GM21515 (cell line): ENCODE results near the gene PRPS1L1.

Experiments
- ATAC-seq: cut with Tn5 transposase; IDR thresholded peaks from one replicate; pipeline ENCODE4 v1.9.1; 2021; ENCODE audit not compliant: unreplicated experiment

PRPS1L1 gene

DNA sequence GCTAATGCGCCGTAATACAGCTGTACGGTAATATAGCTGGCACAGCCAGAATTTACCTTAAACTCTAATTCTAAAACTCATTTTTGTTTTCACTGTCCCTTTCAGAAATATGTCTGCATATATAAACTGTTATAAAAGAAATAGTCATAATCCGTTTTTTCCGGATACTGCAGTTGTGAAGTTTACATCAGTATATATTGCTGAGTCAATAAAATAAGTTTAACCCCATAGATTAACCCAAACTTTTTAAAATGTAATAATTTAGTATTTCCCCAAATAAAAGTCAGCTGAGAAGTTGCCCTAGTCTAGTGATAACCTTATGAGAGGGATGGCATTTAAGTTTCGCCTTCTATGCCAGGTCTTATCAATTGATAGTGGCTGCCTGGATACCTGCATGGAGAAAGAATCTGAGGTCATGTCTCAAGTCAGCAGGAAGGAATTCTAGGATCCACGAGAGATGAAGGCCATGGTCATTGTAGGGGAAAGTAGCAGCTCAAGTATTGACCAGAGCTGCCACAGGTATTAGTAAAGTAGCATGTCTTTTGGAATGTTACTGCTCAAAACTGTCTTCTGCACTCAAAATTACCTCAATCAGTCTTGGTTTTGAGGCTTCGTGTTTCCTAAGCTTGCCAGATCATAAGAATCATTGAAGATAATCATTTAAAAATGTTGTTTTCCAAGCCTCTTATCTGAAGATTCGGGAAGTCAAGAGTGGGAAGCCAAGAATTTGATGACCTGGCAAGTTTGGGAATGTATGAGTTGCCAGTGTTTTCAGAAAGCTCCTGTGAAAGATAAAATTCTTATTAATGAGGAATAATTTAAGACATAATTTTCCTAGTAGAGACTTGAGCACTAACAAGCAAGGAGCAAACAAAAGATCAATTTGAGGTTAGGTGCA, 10.8 kb downstream of the PRPS1L1 start:
- ATAC-seq, result no peak

GRCh38 chr7:18013936-18014335, 13.7 kb downstream of the PRPS1L1 start:
- ATAC-seq, result no peak

DNA sequence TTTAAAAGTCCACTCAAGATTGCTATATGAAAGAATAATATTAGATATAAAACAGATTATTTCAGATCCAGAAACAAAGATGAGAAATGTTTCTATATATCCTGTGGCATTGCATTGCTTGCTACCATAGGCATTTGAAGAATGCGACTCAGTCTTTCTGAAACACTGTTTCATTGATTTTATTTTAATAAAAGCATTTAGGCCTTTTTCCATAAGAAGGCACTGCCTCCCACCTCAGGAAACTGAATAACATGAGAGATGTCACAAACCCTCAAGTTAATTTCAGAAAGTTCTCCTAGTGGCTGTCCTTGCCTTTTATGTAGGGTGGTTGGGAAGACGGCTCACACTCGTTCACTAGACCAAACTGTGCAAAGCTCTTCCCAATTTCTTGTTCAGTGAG, 23.3 kb downstream of the PRPS1L1 start:
- ATAC-seq, result no peak

GRCh38 chr7:18003286-18003994, 24.2 kb downstream of the PRPS1L1 start:
- no peak for ATAC-seq

DNA sequence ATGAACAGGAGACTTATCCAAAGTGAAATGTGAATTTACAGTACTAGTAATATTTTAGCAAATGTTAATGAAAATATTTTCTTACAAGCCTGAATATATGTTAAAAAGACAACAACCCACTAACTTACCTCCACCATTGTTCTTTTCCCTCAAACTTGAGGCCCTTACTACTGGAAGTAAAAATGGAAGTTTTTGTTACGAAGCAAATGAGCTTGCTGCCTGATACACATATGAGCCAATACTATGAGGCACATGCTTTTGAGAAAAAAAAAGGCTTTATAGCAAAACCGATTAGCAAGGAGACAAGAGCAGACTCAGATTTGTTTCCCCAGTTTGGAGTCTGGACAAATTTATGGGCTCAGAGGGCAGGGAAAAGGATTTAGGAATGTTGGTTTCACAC, 29.0 kb downstream of the PRPS1L1 start:
- ATAC-seq, result no peak

- no peak for ATAC-seq
Measured at GRCh38 chr7:17996442-17997223, 31.0 kb downstream of the PRPS1L1 start.

DNA sequence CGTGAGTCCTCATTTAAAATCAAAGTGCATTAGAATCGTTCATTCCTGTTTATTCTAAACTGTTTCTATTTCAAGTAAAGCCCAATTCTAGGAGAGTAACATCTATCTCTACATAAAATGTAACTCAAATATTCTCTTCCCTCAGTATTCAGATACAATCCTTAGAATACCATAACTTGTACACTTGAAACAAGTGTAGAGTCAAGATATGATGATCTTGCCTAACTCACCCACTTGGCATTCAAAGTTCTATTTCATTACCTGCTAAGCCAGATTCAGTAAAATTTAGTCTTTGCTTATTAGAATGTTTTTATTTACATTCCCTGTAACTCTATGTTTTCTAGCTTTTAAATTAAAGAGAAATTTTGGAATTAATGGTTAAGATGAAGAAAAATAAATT, 31.6 kb downstream of the PRPS1L1 start:
- ATAC-seq, result no peak

DNA sequence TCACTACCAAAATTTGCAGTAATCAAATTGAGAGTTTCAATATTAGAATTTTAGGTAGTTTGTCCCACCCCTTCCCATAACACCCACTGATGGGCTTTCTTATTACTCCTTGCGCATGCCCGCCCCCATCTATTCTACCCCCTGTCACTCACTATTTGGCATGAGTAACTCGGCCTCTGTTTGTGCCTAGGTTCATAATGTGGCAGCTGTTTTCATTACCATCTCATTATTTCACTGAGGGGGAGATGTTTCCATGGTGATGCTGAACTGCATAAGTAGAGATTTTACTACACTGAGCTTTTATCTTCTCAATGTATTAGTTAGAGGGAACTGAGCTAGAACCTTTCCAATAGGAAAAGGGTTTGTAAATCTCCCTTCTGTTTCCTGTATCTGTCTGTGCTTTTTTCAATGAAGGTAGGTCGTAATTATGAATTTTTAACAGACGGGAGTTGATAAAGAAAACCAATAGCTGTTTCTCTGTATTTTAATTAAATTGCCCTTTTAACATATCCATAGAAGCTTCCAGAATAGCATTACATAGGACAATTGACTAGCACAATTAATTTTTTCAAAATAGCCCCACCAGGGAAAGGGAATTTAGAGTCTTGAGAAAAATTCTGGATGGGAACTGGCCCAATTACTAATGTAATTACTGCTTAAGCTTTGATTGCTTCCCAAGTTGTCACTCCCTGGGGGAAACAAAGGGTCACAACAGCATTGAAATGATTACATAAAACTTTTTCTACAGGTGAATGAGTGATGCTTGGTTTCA, 33.4 kb downstream of the PRPS1L1 start:
- no peak for ATAC-seq

DNA sequence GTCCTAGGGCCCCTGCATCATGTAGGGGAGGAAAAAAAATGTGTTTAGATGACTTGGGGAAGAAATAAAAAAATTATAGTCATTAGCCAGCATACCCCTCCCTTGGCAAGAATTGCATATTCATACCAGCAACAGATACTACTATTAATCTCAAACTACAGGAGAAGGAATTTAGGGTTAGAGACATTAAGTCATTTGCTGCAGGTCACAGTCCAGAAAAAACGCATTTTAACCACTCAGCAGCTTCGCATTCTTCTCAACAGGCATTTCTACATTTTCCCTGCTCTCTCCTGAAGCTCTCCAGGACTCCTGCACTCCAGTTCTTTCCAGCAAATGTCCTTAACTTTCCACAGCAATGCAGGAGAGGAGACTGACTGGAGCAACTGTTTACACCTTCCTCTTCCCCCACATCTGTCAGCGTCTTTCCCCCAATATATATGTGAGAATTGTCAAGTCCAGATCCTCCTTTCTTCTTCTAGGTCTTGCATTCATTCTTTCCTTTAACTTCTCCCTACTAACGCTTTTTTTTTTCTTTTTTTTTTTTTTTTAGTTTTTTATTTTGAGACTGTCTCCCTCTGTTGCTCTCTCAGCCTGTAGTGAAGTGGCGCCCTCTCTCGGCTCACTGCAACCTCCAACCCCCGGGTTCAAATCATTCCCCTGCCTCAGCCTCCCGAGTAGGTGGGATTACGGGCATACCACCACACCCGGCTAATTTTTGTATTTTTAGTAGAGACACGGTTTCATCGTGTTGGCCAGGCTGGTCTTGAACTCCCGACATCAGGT, 35.6 kb downstream of the PRPS1L1 start:
- no peak for ATAC-seq

DNA sequence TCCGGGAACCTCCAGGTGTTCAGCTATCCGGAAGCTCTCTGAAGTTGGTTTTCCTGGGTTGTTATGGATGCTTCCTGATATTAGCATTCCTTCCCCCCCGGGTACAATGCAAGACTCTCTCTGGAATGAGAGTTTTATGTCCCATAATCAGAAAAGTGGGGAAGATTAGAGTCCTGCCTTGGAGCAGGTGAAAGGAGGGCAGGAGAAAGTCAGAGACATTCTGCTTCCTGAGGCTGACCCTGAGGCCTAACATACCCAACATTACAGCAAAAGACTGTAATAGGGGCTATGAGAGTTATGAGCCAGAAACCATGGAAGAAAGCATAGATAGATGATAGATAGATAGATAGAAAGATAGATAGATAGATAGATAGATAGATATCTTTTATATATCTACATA, 36.9 kb downstream of the PRPS1L1 start:
- no peak for ATAC-seq

DNA sequence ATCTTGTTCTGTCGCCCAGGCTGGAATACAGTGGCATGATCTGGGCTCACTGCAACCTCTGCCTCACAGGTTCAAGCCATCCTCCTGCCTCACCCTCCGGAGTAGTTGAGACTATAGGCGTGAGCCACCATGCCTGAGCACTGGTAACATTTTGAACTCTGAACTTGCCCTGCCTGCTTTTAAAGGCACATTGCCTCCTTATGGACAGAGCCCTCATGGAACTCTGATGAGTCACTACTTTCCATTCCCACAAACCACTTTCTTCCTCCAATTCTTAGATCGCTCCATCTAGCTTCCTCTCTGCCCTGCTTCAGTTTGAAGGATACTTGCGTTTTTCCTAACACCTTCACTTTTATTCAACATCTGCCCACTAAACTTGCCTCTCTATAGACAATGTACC, 38.1 kb downstream of the PRPS1L1 start:
- ATAC-seq, result no peak

- no peak for ATAC-seq
Measured at GRCh38 chr7:17988858-17989257, 38.8 kb downstream of the PRPS1L1 start.

- no peak for ATAC-seq
Measured at GRCh38 chr7:17988141-17988540, 39.5 kb downstream of the PRPS1L1 start.

- ATAC-seq, result no peak
Measured at GRCh38 chr7:17986851-17987250, 40.8 kb downstream of the PRPS1L1 start.

DNA sequence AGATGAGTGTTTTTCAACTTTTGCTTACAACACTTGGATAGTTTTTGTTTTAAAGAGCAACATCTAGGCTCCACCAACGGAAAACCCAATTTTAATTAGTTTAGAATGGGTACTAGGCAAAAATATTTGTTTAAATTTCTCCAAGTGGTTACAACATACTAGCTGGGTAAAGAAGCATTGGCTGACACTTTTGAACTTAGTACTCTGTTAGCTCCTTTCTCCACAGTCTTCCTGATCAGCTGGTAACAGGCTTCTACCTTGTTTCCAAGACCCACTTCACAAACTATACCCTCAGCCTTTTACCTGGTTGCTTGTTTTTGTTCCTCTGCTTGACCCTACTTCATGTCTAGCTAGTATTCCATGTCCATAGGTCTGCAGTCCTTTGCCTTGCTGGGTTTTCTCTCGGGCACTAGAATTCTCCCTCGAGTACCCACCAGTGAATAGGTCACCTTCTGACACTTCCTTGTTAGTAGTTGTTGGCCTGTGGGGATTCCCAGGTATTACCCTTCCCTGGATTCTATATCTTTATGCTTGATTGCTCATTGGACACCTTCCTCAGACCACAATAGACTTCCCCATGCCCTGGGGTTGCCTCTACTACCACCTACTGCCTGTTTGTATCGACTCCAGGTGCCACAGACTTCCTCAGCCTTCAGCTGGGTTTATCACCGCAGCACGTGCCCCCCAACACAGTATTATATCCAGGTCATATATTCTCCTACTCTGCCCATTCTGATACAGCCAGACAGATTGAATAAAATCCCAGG, 42.0 kb downstream of the PRPS1L1 start:
- no peak for ATAC-seq

GRCh38 chr7:17984288-17984687, 43.4 kb downstream of the PRPS1L1 start:
- ATAC-seq, result no peak

GRCh38 chr7:17983221-17984062, 44.2 kb downstream of the PRPS1L1 start:
- no peak for ATAC-seq

- ATAC-seq, result no peak
Measured at GRCh38 chr7:17976952-17977351, 50.7 kb downstream of the PRPS1L1 start.
